ENCODE measurements around the gene MUSTN1. TPM values are rescaled to one million over a fixed set of nuclear protein-coding genes. Genes with fewer than 3 reads are reported as not detected.

MUSTN1 gene
- total RNA-seq, 2 donors from 2014 or later, result 3.2 to 4.2 TPM

DNA sequence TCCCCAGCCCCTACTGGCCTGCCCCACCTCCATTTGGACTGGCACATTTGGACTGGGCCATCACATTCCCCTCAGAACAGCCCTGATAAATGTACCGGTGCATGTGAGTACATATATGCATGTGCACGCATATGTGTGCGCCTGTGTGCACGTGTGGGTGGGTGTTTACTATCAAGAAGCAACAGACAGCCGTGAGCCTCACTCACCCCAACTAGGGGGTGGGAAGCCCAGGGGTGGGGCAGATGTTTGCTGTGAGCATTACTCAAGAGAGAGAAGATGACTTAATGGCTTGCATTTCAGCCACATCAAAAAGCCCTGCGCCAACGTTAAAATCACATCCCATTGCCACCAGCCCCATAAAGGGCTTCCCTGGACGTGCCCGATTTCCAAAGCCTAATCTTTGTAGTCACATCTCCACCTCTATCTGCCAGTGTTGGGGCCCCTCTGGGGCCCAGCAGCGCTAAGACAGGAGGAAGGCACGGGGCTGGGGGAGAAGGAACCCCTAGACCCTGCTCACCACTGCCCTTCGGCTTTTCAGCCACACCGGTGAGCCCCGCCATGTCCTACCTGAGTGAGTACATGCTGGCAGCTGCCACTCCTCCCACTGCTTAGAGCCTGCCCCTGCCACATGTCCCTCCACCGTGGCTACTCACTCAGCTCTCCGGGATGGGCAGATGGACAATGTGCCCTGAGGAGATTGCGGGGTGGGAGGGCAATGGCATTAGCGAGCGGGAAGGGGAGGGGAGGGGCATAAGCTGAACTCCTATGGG is 29.4 kb downstream of the MUSTN1 start:
- no peak for TF ChIP-seq CTCF (conservative IDR thresholded peaks at IDR 0.05)
- H3K4me3 ChIP-seq (ENCODE audit: low read length), result no peak overlapping the region
- H3K27ac ChIP-seq (ENCODE audit: low read depth, low read length), result no peak overlapping the region
- Mint-ChIP-seq H3K4me1 (no peaks in the 10 kb centered on the region), H3K4me3 (no peak overlapping the region), H3K27me3 (ENCODE audit: insufficient read depth) (peaks cover 10% of the 10 kb centered on the region), H3K9me3 (no peaks in the 10 kb centered on the region), H3K27ac (no peak overlapping the region), H3K36me3 (ENCODE audit: low read depth) (no peaks in the 10 kb centered on the region)
- H3K9me3 ChIP-seq (ENCODE audit: control insufficient read depth, low read length), result no peaks in the 10 kb centered on the region
- H3K4me1 ChIP-seq (ENCODE audit: control insufficient read depth, insufficient read depth, low read length), result no peaks in the 10 kb centered on the region
- H3K27me3 ChIP-seq (ENCODE audit: control insufficient read depth, insufficient read depth, low read length, poor library complexity, severe bottlenecking), result no peaks in the 10 kb centered on the region
- no peaks in the 10 kb centered on the region for H3K36me3 ChIP-seq (ENCODE audit: control insufficient read depth, insufficient read depth, low read length)
- 88 to 95% methylated on average over 7 to 19 of the region's 19 CpGs for WGBS, 2 experiments (ENCODE audit: insufficient coverage in 1 of 2, insufficient read length in 1 of 2)
- H3K9ac ChIP-seq (ENCODE audit: extremely low read depth, low read length, poor library complexity, severe bottlenecking), result no peak overlapping the region
- DNase-seq, result no peak

DNA sequence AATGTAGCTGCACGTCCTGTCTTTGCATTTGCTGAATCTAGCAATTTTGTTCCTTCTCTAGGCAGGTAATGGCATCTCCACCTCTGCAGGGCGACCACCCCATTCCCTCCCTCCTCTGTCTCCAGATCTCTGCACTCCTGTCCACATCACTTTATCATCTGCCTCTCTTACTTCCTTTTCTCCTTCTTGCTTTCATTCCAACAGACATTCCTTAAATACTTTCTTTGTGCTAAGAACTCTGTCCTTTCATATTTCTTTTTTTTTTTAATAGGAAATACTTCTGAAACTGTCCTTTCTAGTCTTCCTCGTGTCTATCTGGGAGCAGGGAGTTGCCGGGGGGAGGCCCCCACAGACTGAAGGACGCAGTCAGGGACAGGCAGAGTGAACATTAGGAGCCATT is 33.0 kb downstream of the MUSTN1 start:
- Histone ChIP-seq H3K9me3 (ENCODE audit: control insufficient read depth, low read length) (no peaks in the 10 kb centered on the region), H3K27ac (ENCODE audit: low read depth, low read length) (no peak overlapping the region), H3K9ac (ENCODE audit: extremely low read depth, low read length, poor library complexity, severe bottlenecking) (no peak overlapping the region), H3K36me3 (ENCODE audit: control insufficient read depth, insufficient read depth, low read length) (no peaks in the 10 kb centered on the region), H3K27me3 (ENCODE audit: control insufficient read depth, insufficient read depth, low read length, poor library complexity, severe bottlenecking) (no peaks in the 10 kb centered on the region), H3K4me1 (ENCODE audit: control insufficient read depth, insufficient read depth, low read length) (no peaks in the 10 kb centered on the region), H3K4me3 (ENCODE audit: low read length) (no peak overlapping the region)
- Mint-ChIP-seq H3K4me3 (no peak overlapping the region), H3K27ac (no peak overlapping the region), H3K36me3 (ENCODE audit: low read depth) (no peaks in the 10 kb centered on the region), H3K27me3 (ENCODE audit: insufficient read depth) (no peaks in the 10 kb centered on the region), H3K9me3 (no peaks in the 10 kb centered on the region), H3K4me1 (no peaks in the 10 kb centered on the region)
- TF ChIP-seq CTCF (conservative IDR thresholded peaks at IDR 0.05), result no peak
- WGBS, 2 experiments (ENCODE audit: insufficient coverage in 1 of 2, insufficient read length in 1 of 2), result 91 to 95% methylated on average over 5 of the region's 5 CpGs
- no peak for DNase-seq

DNA sequence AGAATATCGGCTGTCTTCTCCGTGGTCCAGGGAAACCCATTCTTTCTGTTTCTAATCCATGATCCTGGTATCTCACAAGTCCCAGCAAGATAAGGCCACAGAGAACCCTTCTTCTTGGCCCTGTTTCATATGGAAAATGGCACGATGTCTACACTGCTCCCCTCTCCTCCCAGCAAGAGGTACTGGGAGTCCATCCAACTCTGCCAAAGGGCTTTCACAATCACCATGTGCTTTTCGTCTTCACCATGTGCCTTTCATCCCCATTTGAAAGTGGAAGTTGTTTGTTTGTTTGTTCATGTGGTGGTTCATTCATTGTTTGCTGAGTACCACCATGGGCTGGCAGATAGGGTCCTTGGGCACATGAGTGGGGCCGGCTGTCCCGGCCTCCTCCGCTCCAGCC is 34.7 kb downstream of the MUSTN1 start:
- no peak overlapping the region for H3K4me3 Mint-ChIP-seq
- Histone ChIP-seq H3K27me3 (ENCODE audit: control insufficient read depth, insufficient read depth, low read length, poor library complexity, severe bottlenecking) (no peaks in the 10 kb centered on the region), H3K9me3 (ENCODE audit: control insufficient read depth, low read length) (no peaks in the 10 kb centered on the region), H3K27ac (ENCODE audit: low read depth, low read length) (no peak overlapping the region), H3K36me3 (ENCODE audit: control insufficient read depth, insufficient read depth, low read length) (no peaks in the 10 kb centered on the region), H3K4me1 (ENCODE audit: control insufficient read depth, insufficient read depth, low read length) (no peaks in the 10 kb centered on the region), H3K4me3 (ENCODE audit: low read length) (no peak overlapping the region), H3K9ac (ENCODE audit: extremely low read depth, low read length, poor library complexity, severe bottlenecking) (no peak overlapping the region)
- 93 to 100% methylated on average over 2 to 7 of the region's 7 CpGs for WGBS, 2 experiments (ENCODE audit: insufficient coverage in 1 of 2, insufficient read length in 1 of 2)
- H3K4me1 Mint-ChIP-seq, result no peaks in the 10 kb centered on the region
- DNase-seq, result no peak
- H3K27ac Mint-ChIP-seq, result no peak overlapping the region
- no peaks in the 10 kb centered on the region for H3K9me3 Mint-ChIP-seq
- no peak for TF ChIP-seq CTCF (conservative IDR thresholded peaks at IDR 0.05)
- no peaks in the 10 kb centered on the region for H3K27me3 Mint-ChIP-seq (ENCODE audit: insufficient read depth)
- H3K36me3 Mint-ChIP-seq (ENCODE audit: low read depth), result no peaks in the 10 kb centered on the region
